Measurements from ENCODE around the gene IL4I1.
"Not testable (repeated sequence)": the region's sequence is repeated elsewhere in the genome, so short reads cannot be mapped to it uniquely, and the experiment has no call there.

Gene IL4I1, protein sequence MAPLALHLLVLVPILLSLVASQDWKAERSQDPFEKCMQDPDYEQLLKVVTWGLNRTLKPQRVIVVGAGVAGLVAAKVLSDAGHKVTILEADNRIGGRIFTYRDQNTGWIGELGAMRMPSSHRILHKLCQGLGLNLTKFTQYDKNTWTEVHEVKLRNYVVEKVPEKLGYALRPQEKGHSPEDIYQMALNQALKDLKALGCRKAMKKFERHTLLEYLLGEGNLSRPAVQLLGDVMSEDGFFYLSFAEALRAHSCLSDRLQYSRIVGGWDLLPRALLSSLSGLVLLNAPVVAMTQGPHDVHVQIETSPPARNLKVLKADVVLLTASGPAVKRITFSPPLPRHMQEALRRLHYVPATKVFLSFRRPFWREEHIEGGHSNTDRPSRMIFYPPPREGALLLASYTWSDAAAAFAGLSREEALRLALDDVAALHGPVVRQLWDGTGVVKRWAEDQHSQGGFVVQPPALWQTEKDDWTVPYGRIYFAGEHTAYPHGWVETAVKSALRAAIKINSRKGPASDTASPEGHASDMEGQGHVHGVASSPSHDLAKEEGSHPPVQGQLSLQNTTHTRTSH

DNA sequence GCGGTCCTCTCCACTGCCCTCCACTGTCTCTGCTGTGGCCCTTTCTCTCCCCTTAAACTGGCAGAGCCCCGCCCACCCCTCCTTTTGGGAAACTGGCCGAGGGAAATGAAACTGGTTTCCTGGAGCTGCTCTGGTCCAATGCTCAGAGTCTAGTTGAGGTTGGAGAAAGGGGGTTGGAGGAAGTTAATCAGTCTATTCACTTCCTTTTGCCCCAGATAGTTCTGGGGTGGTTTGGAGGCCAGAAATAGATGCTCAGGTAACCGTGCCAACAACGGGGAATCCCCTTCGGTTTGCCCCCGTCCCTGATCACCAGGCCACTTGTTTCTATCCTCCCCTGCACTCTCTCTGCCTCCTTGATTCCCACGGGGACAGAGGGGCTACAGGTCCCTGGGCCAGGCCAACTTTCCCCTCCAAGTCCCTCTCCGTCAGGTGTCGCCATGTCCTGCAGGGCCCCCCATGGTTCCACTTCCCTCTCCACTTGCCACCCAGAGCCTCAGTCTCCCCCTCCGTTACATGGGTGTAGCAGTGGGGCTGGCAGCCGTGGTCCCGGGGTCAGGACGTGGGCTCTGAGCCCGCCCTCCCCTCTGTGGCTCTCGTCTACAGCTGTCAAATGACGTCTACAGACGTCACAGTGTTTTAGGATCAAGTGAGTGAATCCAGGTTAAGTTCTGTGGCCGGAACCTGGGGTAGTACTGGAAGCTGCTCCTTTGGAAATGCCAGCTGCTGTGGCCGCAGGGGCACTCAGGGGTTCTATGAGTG is at the start of gene IL4I1:
Gene IL4I1, minus strand, starts transcription at position 25 of the 759 bp plus-strand sequence. CDS start 727 bp downstream, outside the sequence.
- peak in 1 of 2 donors; percentile 56 for DNase-seq (ENCODE audit: low read depth in 2 of 2)

DNA sequence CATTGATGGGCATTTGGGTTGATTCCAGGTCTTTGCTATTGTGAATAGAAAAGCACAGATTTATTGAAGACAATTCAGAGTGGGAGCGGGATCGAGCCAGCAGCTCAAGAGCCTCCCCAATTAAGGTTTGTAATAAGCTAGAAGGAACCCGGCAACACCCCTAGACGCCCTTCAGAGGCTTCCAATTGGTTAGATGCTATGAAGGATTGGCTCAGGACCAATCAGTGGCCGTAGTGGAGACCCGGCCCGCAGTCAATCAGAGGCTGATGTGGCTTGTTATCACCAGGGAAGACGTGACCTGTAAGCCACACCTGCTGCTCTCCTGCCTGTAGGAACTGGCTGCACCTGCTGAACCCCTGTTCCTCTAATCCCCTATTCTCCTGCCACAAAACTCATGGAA is 49.7 kb upstream of the IL4I1 start:
- DNase-seq (ENCODE audit: low read depth in 2 of 2) = no peak

DNA sequence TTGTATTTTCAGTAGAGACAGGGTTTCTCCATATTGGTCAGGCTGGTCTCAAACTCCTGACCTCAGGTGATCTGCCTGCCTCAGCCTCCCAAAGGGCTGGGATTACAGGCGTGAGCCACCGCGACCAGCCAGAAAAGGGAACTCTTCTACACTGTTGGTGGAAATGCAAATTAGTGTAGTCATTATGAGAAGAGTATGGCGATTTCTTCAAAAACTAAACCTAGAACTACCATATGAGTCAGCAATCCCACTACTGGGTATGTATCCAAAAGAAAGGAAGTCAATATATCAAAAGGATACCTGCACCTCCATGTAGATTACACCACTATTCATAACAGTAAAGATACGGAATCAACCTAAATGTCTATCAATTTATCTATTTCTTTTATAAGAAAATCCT is 47.9 kb upstream of the IL4I1 start:
- DNase-seq (ENCODE audit: low read depth in 2 of 2) = not testable (repeated sequence)

DNA sequence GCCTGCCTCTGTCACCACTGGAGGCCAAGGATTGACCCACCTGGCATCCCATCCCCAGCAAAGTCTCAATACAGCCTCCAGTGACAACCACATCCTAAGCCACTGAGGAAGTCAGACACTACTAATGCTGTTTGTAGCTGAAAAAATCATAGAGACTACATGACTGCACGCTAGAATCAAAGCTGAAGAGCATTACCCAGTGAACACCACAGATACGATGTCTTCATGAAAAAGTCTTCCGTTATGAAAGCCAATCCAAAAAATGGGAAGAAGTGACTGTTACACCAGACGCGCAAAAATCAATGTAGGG is 43.8 kb upstream of the IL4I1 start:
- DNase-seq (ENCODE audit: low read depth in 2 of 2) = no peak

DNA sequence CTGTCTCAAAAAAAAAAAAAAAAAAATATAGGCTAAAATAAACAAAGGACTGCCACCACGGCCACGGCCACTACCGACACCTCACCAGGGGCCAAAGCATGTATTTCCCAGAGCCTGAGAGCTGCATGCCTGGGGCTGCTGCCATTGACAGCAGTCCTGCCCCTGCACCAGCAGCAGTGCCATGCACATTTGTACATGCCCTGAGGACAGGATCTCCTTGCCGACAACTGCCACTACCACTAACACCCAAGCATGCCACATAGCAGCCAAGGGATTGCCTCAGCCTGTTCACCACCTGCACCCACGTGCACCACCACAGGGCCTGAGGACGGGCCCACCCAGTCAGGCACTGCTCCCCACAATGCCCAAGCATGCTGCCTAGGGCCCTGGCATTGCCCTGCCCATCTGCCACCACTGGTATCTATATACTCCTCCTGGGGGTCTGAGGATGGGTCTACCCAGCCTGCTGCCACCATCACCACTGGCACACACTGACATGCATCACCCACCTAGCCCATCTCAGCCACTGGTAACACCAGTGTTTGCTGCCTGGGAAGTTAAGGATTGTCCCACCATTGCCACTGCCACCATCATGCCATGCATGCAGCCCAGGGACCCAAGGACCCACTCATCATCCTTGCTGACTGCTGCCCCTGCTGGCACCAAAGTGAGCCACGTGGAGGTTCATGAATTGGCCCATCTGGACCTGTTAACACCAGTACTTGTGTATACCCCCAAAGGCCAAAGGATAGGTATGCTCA is 43.2 kb upstream of the IL4I1 start:
- DNase-seq (ENCODE audit: low read depth in 2 of 2) = no peak

- DNase-seq (ENCODE audit: low read depth in 2 of 2) = no peak
These were observed 42.0 kb upstream of the IL4I1 start for GRCh38 chr19:49938662-49939061.

GRCh38 chr19:49937750-49938381 is 41.2 kb upstream of the IL4I1 start:
- DNase-seq (ENCODE audit: low read depth in 2 of 2) = peak; percentile 55 to 73

- DNase-seq (ENCODE audit: low read depth in 2 of 2) = no peak
These were observed 39.9 kb upstream of the IL4I1 start for GRCh38 chr19:49936549-49936948.

DNA sequence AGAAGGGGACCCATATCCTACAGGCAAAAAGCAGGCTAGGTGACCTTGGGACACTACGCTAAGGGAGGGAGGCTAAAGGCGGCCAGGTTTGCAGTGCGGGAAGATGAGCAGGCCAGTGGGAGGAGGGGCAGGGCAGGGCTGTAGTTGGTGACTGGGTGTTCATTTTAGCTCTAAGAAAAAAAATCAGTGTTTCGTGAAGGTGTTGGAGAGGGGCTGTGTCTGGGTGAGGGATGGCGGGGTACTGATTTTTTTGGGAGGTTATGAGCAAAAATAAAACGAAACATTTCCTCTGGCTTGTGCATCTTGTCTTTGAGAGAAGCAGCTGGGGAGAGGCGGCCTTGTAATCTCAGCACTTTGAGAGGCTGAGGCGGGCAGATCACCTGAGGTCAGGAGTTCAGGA is 37.0 kb upstream of the IL4I1 start:
- no peak for DNase-seq (ENCODE audit: low read depth in 2 of 2)

DNA sequence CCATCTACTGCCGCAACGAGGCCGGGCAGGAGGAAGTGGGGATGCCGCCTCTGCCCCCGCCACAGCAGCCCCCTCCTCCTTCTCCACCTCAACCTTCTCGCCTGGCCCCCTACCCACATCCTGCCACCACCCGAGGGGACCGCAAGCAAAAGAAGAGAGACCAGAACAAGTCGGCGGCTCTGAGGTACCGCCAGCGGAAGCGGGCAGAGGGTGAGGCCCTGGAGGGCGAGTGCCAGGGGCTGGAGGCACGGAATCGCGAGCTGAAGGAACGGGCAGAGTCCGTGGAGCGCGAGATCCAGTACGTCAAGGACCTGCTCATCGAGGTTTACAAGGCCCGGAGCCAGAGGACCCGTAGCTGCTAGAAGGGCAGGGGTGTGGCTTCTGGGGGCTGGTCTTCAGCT is 36.0 kb upstream of the IL4I1 start:
- DNase-seq (ENCODE audit: low read depth in 2 of 2) = no peak

DNA sequence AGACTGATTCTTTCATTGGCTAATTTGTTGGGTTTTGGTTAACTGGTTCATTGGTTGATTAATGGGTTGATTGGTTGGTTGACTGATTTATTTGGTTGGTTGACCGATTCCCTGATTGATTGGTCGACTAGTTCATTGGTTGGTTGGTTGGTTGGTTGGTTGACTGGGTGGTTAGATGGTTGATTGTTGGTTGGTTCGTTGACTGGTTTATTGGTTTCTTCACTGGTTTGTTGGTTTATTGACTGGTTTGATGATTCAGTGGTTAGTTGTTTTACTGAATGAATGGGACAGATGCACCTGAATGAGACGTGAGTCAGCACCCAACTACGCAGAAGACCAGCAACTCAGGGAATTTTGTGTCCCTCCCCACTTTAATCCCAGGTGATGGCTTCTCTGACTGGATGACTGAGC is 35.4 kb upstream of the IL4I1 start:
- DNase-seq (ENCODE audit: low read depth in 2 of 2) = no peak

- no peak for DNase-seq (ENCODE audit: low read depth in 2 of 2)
These were observed 34.8 kb upstream of the IL4I1 start for GRCh38 chr19:49931293-49932040.

DNA sequence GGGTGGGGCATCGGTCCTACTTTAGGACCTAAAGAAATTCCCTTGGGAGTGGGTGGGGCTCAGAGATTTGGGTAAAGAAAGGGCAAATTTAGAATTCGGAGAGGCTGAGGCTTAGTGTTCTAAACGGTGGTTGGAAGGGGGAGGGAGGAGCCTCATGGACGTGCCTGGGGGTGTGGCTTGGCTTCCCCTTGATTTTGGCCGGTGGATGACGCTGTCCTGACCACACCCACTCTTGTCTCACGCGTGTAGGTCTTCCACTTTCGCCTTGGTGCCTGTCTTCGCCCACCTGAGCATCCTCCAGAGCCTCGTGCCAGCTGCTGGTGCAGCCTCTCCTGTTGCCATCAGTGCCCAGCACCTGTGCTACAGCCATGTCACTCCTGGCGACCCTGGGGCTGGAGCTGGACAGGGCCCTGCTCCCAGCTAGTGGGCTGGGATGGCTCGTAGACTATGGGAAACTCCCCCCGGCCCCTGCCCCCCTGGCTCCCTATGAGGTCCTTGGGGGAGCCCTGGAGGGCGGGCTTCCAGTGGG is 33.9 kb upstream of the IL4I1 start:
- no peak for DNase-seq (ENCODE audit: low read depth in 2 of 2)

DNA sequence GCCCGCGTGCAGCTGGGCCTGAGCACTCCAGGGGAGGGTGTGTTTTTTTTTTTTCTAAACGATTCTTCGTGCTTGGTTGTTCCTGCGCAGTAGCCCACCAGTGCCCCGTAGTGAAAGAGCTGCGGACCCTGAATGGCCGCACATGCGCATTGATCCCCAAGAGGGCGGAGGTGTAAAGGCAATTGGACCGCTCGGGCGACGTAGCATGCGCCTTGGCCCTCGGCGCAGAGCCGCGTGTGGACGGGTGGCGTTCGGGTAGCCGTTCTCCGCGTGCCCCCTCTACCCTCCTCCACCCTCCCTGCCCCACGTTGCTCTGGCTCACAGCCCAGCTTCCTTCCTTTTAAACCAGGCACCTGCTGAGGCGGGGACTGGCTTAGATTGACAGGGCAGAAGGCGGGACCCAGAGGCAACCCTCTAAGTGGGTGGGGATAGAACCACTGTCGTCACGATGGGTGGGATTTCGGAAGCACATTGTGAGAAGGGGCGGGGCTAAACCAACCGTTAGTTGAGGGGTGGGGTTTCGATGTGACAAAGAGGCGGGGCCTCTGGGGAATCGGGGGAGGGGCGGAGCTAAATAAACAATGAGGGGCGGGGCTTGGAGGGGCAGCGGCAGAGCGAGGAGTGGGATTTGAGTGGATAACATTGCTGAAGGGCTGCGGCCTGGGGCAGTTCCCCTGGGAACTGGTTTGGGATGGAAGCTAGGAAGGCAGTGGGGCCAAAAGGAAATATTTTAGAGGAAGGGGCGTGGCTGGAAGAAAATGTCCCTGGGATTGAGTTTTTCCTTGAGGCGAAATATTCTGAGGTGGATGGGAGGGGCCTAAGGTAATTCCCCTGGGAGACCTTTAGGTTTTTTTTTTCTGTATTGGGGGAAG is 33.2 kb upstream of the IL4I1 start:
- DNase-seq (ENCODE audit: low read depth in 2 of 2) = peak; percentile 94 to 96

- DNase-seq (ENCODE audit: low read depth in 2 of 2) = peak; percentile 86 to 91
These were observed 32.5 kb upstream of the IL4I1 start, which contains the start of the genes ATF5 and NUP62 for GRCh38 chr19:49929121-49929610. ATF5 (plus strand) TSS chr19:49929205; CDS start chr19:49930851, 1,646 bp downstream. NUP62 (minus strand) TSS chr19:49929504; CDS start chr19:49909807, 19,697 bp downstream.

DNA sequence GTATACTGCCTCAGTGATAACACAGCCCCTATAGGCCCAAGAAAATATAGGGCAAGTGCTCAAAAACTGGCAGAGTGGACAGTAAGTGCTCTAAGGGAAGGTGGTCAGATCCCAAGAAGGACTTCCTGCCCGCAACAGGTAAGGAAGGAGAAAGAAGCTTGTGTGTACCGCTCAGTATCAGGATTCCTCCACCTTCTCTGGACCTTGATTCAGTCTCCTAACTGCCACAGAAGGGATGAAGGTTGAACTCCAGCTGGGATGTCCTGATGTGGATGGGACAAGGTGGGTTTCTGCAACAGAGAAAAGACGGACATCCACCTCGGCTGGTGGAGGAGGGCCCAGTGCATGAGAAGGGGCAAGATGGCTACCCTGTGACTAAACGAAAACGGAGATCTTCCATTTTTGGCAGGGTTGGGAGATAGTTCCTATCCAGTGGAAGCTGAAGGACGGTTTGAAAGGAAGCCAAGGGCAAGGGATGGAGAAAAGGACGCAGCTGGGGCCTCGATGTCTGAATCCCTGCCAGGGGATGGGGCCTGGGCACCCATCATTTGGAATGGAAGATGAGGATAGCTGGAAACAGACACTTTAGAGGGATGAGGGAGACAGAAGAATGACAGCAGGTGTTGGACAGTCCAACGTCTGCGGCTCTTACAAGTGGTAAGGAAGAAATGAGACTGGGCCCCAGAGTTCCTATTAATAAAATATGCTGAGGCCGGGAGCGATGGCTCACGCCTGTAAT is 31.0 kb upstream of the IL4I1 start:
- no peak for DNase-seq (ENCODE audit: low read depth in 2 of 2)

- no peak for DNase-seq (ENCODE audit: low read depth in 2 of 2)
These were observed 29.8 kb upstream of the IL4I1 start for GRCh38 chr19:49926515-49926914.

DNA sequence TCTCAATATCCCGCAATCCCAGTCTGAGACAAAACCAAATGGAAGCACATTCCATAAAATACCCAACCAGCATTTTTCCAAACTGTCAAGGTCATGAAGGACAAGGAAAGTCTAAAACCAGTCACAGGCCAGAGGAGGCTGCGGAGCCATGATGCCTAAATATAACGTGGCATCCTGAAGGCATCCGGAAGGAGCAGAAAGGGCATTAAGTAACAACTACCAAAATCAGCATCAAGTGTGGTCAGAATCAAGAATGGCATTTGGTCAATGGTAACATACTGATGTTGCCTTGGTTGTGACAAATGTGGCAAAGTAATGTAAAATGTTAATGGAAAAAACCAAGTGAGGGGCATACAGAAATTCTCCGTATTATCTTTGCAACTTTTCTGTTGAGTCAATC is 28.8 kb upstream of the IL4I1 start:
- no peak for DNase-seq (ENCODE audit: low read depth in 2 of 2)

DNA sequence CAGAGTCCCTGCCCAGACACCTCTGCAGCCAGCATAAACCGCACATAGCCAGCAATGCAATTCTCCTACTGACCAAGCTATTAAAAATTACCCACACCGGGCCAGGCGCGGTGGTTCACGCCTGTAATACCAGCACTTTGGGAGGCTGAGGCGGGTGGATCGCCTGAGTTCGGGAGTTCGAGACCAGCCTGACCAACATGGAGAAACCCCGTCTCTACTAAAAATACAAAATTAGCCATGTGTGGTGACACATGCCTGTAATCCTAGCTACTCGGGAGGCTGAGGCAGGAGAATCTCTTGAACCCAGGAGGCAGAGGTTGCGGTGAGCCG is 28.2 kb upstream of the IL4I1 start:
- not testable (repeated sequence) for DNase-seq (ENCODE audit: low read depth in 2 of 2)

All from stimulated activated CD4-positive, alpha-beta T cell treated with anti-CD3 and anti-CD28 coated beads, Interleukin-15, amount 100 ng/mL, for 48 hours (primary cell).